PC-3 (cell line): ENCODE data around the gene VDR. TPM values are rescaled to one million over a fixed set of nuclear protein-coding genes. Genes with fewer than 3 reads are reported as not detected.
"Not testable (repeated sequence)": the region's sequence is repeated elsewhere in the genome, so short reads cannot be mapped to it uniquely, and the experiment has no call there.

ENCODE experiments used
- ATAC-seq: fragments of 200-7000 bp; cut with Tn5 transposase; 2 replicates; pipeline ENCODE4 v1.9.1; 2020; ENCODE audit warnings: mild to moderate bottlenecking, moderate library complexity
- BruUV-seq: library from RNA; stranded (reverse); fragments of 400-500 nt; replicated peaks from 2 replicates; lab custom pipeline; 2021; lab: Mats Ljungman, UMichigan
- CTCF ChIA-PET: fragments of 300-600 bp; sonication (Branson Sonifier 250); formaldehyde crosslinking; loops from one replicate; lab custom pipeline; 2022; ENCODE audit warnings: antibody characterized with exemption; lab: Charles Lee
- POLR2A ChIA-PET: fragments of 300-600 bp; sonication (Branson Sonifier 250); formaldehyde crosslinking; loops from one replicate; lab custom pipeline; 2022; ENCODE audit warnings: antibody characterized with exemption; ENCODE audit not compliant: unreplicated experiment; lab: Charles Lee
- DNase-seq: peaks from one replicate; pipeline ENCODE4 v3.0.0-alpha.2; 2015
- H2AFZ ChIP-seq: fragments of 300-600 bp; sonication (generic); 2 replicates; pipeline ENCODE4 v1.6.0; 2016; ENCODE audit warnings: antibody characterized with exemption, low read length
- H3F3A ChIP-seq: fragments of 300-600 bp; sonication (generic); one replicate; pipeline ENCODE4 v1.6.0; 2017; ENCODE audit warnings: antibody characterized with exemption, low read length, control low read depth, mild to moderate bottlenecking; ENCODE audit not compliant: unreplicated experiment
- H3K27ac ChIP-seq: fragments of 300-600 bp; sonication (generic); 2 replicates; pipeline ENCODE4 v1.5.1; 2016; ENCODE audit warnings: mild to moderate bottlenecking, low read length
- H3K27me3 ChIP-seq: fragments of 300-600 bp; sonication (generic); 2 replicates; pipeline ENCODE4 v1.6.1; 2016; ENCODE audit warnings: low read length, mixed read lengths
- H3K36me3 ChIP-seq: fragments of 300-600 bp; sonication (generic); 2 replicates; pipeline ENCODE4 v1.6.1; 2016; ENCODE audit warnings: low read depth, mixed run types, low read length, mixed read lengths
- H3K4me1 ChIP-seq: fragments of 300-600 bp; sonication (generic); 2 replicates; pipeline ENCODE4 v1.5.1; 2016; ENCODE audit warnings: low read length; ENCODE audit not compliant: insufficient read depth
- H3K4me2 ChIP-seq: fragments of 300-600 bp; sonication (generic); 2 replicates; pipeline ENCODE4 v1.6.0; 2016; ENCODE audit warnings: low read length
- H3K4me3 ChIP-seq: fragments of 300-600 bp; sonication (generic); 2 replicates; pipeline ENCODE4 v1.5.1; 2016; ENCODE audit warnings: mild to moderate bottlenecking, low read length, mixed read lengths
- H3K79me2 ChIP-seq: fragments of 300-600 bp; sonication (generic); 2 replicates; pipeline ENCODE4 v1.6.1; 2017; ENCODE audit warnings: low read length, mixed read lengths
- H3K9ac ChIP-seq: fragments of 300-600 bp; sonication (generic); 2 replicates; pipeline ENCODE4 v1.6.0; 2016; ENCODE audit warnings: mild to moderate bottlenecking, low read length
- H3K9me2 ChIP-seq: fragments of 300-600 bp; sonication (generic); replicated peaks from 2 replicates; pipeline ENCODE4 v1.6.1; 2016; ENCODE audit warnings: mixed run types, low read length, mixed read lengths
- H3K9me3 ChIP-seq: fragments of 300-600 bp; sonication (generic); 2 replicates; pipeline ENCODE4 v1.6.1; 2016; ENCODE audit warnings: low read length, mixed read lengths
- H4K20me1 ChIP-seq: fragments of 300-600 bp; sonication (generic); 2 replicates; pipeline ENCODE4 v1.6.1; 2016; ENCODE audit warnings: low read length, mixed read lengths
- EZH2 ChIP-seq: fragments of 300-600 bp; sonication (generic); IDR thresholded peaks from one replicate; pipeline ENCODE4 v1.6.1; 2017; ENCODE audit warnings: antibody characterized with exemption, mild to moderate bottlenecking, low read length; ENCODE audit not compliant: unreplicated experiment
- EZH2phosphoT487 ChIP-seq: fragments of 300-600 bp; sonication (generic); IDR thresholded peaks from 2 replicates; pipeline ENCODE4 v1.6.1; 2018; ENCODE audit warnings: mild to moderate bottlenecking, antibody characterized with exemption, low read length, borderline replicate concordance
- intact Hi-C: fragments of 100-400 bp; cut with micrococcal nuclease; formaldehyde crosslinking; loops from 2 replicates; pipeline ENCODE4 v1.9.0; 2023
- total RNA-seq: library from RNA; depleted of rRNA; stranded (reverse); fragments of >200 nt; gene quantifications from 2 replicates; pipeline ENCODE4 v1.2.3, GENCODE V29; 2014
- TF ChIP-seq, protein P1 (sequence below): fragments of 300-600 bp; sonication (generic); conservative IDR thresholded peaks from 2 replicates; pipeline ENCODE4 v1.5.1; 2017; ENCODE audit warnings: antibody characterized with exemption, low read depth, mild to moderate bottlenecking, low read length

The VDR gene
- total RNA-seq, 1 experiment from 2014 or later, result 19.9 TPM

DNA sequence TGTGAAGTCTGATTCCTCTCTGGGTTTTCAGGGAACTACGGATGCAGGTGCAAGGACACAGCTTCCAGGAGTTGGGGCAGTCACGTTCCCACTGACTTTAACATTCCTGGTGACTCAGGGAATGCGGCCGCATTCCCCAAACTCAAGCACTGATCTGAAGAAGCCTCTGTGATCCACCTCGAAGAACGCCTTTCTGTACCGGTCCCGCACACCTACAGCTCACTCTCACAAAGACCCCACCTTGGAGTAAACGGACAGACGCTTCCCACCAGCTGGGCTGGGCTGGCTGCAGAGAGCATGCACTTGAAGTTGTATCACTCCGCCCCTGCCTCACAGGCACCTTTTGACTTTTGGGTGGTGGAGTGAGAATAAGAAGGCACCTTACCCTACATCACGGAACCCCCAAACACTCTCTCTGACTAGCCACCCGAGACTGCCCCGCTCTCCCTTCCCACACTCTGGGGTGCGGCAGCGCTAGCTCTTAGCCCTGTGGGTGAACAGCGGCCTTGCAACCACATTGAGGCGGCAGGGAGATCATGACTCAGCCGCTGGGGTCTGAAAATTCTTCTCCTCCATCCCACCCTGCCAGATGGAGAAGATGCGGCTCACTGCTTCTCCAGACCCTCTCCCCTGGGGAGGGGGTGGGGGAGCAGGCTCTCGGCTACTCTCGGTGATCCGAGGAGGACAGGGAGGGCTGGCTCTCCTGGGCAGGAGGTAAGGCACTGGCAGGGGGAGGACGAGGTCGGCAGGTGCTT is 61.4 kb downstream of the VDR start:
- H3K9ac ChIP-seq, result no peak overlapping the region
- H3K4me3 ChIP-seq, result no peak overlapping the region
- no peaks in the 10 kb centered on the region for H3K79me2 ChIP-seq
- H3K4me1 ChIP-seq, result no peaks in the 10 kb centered on the region
- ATAC-seq, result no peak
- H4K20me1 ChIP-seq, result no peaks in the 10 kb centered on the region
- H3K36me3 ChIP-seq, result peaks cover 11% of the 10 kb centered on the region
- H3K27me3 ChIP-seq, result no peaks in the 10 kb centered on the region
- no peak overlapping the region for H3K27ac ChIP-seq
- H3K4me2 ChIP-seq, result no peak overlapping the region
- intact Hi-C loops, result no loop called here
- no peak for TF ChIP-seq EZH2
- TF ChIP-seq, protein P1, sequence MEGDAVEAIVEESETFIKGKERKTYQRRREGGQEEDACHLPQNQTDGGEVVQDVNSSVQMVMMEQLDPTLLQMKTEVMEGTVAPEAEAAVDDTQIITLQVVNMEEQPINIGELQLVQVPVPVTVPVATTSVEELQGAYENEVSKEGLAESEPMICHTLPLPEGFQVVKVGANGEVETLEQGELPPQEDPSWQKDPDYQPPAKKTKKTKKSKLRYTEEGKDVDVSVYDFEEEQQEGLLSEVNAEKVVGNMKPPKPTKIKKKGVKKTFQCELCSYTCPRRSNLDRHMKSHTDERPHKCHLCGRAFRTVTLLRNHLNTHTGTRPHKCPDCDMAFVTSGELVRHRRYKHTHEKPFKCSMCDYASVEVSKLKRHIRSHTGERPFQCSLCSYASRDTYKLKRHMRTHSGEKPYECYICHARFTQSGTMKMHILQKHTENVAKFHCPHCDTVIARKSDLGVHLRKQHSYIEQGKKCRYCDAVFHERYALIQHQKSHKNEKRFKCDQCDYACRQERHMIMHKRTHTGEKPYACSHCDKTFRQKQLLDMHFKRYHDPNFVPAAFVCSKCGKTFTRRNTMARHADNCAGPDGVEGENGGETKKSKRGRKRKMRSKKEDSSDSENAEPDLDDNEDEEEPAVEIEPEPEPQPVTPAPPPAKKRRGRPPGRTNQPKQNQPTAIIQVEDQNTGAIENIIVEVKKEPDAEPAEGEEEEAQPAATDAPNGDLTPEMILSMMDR, result no peak
- TF ChIP-seq EZH2phosphoT487, result no peak
- H3F3A ChIP-seq, result no peaks in the 10 kb centered on the region
- H3K9me3 ChIP-seq, result no peaks in the 10 kb centered on the region
- ChIA-PET POLR2A (no interaction called here), CTCF (no interaction called here)
- H3K9me2 ChIP-seq, result no peaks in the 10 kb centered on the region
- no peak for DNase-seq
- no TSS peak for BruUV-seq
- no peak overlapping the region for H2AFZ ChIP-seq

DNA sequence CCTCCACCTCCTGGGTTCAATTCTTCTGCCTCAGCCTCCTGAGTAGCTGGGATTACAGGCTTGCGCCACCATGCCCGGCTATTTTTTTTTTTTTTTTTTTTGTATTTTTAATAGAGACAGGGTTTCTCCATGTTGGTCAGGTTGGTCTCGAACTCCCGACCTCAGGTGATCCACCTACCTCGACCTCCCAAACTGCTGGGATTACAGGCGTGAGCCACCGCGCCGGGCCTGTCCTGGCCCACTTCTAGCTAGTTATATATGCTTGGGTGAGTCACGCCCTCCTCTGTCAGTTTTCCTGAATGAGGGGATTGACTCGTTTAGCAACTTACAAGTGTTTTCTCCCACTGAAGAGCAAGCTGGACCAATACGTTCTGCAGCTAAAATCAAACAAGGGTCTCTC is 62.3 kb downstream of the VDR start:
- H3K9me3 ChIP-seq, ATAC-seq, H3K4me3 ChIP-seq, H3K4me2 ChIP-seq, POLR2A ChIA-PET, H3K4me1 ChIP-seq, H3K9ac ChIP-seq, DNase-seq, H3K9me2 ChIP-seq, H2AFZ ChIP-seq, intact Hi-C loops, BruUV-seq, H3F3A ChIP-seq, H3K27me3 ChIP-seq, H3K79me2 ChIP-seq, H3K27ac ChIP-seq, H4K20me1 ChIP-seq: not testable (repeated sequence)
- peaks cover 11% of the 10 kb centered on the region for H3K36me3 ChIP-seq
- CTCF ChIA-PET, result interaction anchor here (0.6 kb wide), 1 partner anchor 13 kb away, joined by 3 read pairs; no protein-coding TSS in a partner anchor

DNA sequence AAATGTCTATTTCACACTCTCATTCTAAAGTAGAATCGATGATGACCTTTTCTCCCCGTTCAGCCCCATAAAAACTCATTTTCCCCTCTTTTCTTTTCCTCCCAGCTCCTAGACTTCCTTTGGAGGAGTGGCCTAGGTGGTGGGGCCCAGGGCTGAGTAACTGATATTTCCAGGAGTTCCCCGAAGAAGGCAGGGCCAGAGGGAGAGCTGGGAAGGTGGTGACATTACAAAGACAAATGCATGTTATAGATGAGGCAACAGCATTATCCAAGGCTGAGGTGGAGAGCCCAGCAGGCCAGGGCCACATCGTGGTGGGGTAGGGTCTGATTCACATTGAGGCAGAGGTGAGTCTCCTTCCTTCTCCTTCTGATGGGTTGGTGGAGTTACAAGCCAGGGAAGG is 62.9 kb downstream of the VDR start:
- Histone ChIP-seq H3K36me3 (peaks cover 11% of the 10 kb centered on the region), H3K4me2 (no peak overlapping the region), H3K9me2 (no peaks in the 10 kb centered on the region), H3K27me3 (no peaks in the 10 kb centered on the region), H2AFZ (no peak overlapping the region), H3K9ac (no peak overlapping the region), H3K27ac (no peak overlapping the region), H3K4me1 (peaks cover 6% of the 10 kb centered on the region; the same call in 1 of the 2 replicates), H3F3A (no peaks in the 10 kb centered on the region), H4K20me1 (no peaks in the 10 kb centered on the region), H3K79me2 (no peaks in the 10 kb centered on the region), H3K9me3 (no peaks in the 10 kb centered on the region), H3K4me3 (no peak overlapping the region)
- TF ChIP-seq EZH2 (no peak), EZH2phosphoT487 (no peak)
- TF ChIP-seq, protein P1, result no peak
- no TSS peak for BruUV-seq
- ChIA-PET CTCF (interaction anchor here (0.6 kb wide), 1 partner anchor 12 kb away, joined by 3 read pairs; no protein-coding TSS in a partner anchor), POLR2A (no interaction called here)
- intact Hi-C loops, result no loop called here
- ATAC-seq (no peak), DNase-seq (no peak)
